DOHH2 (cell line): ENCODE measurements around the gene MPC2.

Experiments
- H3F3A ChIP-seq: fragments of 200-600 bp; sonication (generic), shearing (Covaris generic); 2 replicates; pipeline ENCODE4 v1.6.0; 2016; ENCODE audit warnings: antibody characterized with exemption, mild to moderate bottlenecking; ENCODE audit not compliant: control insufficient read depth, insufficient read depth
- H3K27ac ChIP-seq: fragments of 200-600 bp; sonication (generic); 2 replicates; pipeline ENCODE4 v1.5.1; 2014; ENCODE audit warnings: low read depth, mild to moderate bottlenecking, low read length, moderate library complexity
- H3K27me3 ChIP-seq: fragments of 200-600 bp; sonication (generic); 2 replicates; pipeline ENCODE4 v1.6.1; 2014; ENCODE audit warnings: mild to moderate bottlenecking, low read length, mixed read lengths; ENCODE audit not compliant: control insufficient read depth
- H3K36me3 ChIP-seq: fragments of 200-600 bp; sonication (generic); 2 replicates; pipeline ENCODE4 v1.6.1; 2014; ENCODE audit warnings: mild to moderate bottlenecking, low read length, moderate library complexity, mixed read lengths; ENCODE audit not compliant: control insufficient read depth
- H3K4me1 ChIP-seq: fragments of 200-600 bp; sonication (generic); 2 replicates; pipeline ENCODE4 v1.6.1; 2014; ENCODE audit warnings: mild to moderate bottlenecking, low read length, mixed read lengths; ENCODE audit not compliant: control insufficient read depth
- H3K4me2 ChIP-seq: fragments of 200-600 bp; sonication (generic); 2 replicates; pipeline ENCODE4 v1.6.0; 2014; ENCODE audit warnings: mild to moderate bottlenecking, low read length, moderate library complexity
- H3K4me3 ChIP-seq: fragments of 200-600 bp; sonication (generic); 2 replicates; pipeline ENCODE4 v1.5.1; 2014; ENCODE audit warnings: mild to moderate bottlenecking, low read length, mixed read lengths
- H3K79me2 ChIP-seq: fragments of 200-600 bp; sonication (generic); 2 replicates; pipeline ENCODE4 v1.6.1; 2014; ENCODE audit warnings: mild to moderate bottlenecking, low read length, mixed read lengths; ENCODE audit not compliant: control insufficient read depth
- H3K9me2 ChIP-seq: fragments of 200-600 bp; sonication (generic); replicated peaks from 2 replicates; pipeline ENCODE4 v1.6.1; 2014; ENCODE audit warnings: mild to moderate bottlenecking, low read length, mixed read lengths; ENCODE audit not compliant: control insufficient read depth
- H3K9me3 ChIP-seq: fragments of 200-600 bp; sonication (generic); 2 replicates; pipeline ENCODE4 v1.6.1; 2014; ENCODE audit warnings: antibody characterized with exemption, low read length, mixed read lengths; ENCODE audit not compliant: control insufficient read depth, insufficient read depth
- H4K20me1 ChIP-seq: fragments of 200-600 bp; sonication (generic); 2 replicates; pipeline ENCODE4 v1.6.0; 2014; ENCODE audit warnings: low read depth, mild to moderate bottlenecking, antibody characterized with exemption, low read length, moderate library complexity; ENCODE audit not compliant: control insufficient read depth, insufficient read depth
- CTCF ChIP-seq: fragments of 200-600 bp; sonication (generic); IDR thresholded peaks from one replicate; pipeline ENCODE4 v1.5.1; 2014; ENCODE audit warnings: antibody characterized with exemption, mild to moderate bottlenecking, low read depth, low read length; ENCODE audit not compliant: poor library complexity, severe bottlenecking
- EZH2phosphoT487 ChIP-seq: fragments of 200-600 bp; sonication (generic); IDR thresholded peaks from 2 replicates; pipeline ENCODE4 v1.6.1; 2017; ENCODE audit warnings: borderline replicate concordance, mild to moderate bottlenecking, antibody characterized with exemption, low read length, moderate library complexity, mixed read lengths

Gene MPC2

DNA sequence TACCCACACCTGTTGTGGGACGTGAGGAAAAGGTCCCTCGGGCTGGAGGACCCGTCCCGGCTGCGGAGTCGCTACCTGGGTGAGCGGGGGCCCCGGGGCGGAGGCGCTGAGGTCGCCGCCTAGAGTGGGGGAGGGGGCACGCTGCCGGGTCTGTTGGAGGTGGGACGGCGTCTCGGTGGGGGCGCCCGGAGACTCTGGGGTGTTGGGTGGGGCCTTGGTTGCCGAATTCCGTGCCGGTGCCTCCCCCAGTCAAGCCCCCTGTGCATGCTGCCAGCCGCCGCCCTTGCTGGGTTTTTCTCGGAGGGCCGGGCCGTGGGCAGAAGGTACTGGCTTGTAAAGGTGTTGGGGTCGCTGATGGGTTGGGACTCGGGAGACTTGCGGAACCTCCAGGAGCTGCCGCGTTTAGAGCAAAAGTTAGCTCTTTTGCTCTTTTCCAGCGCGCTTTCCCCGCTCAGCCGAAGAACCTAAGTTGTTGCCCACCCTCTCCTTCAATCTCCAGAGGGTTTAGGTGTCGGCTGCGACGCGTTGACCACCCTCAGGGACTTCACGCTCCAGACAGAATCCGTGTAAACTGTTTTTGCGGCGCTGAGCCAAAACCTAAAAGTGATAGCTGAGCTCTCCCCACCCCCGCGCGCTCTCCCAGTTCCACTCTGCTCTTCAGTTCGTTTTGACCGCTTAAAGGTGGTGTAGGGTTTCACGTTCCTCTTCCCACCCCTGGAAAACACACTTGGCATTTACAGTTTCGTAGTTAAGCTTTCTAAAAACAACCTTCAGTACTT is at the start of gene MPC2:
MPC2 (minus strand) TSS at position 143 of the 779 bp plus-strand sequence. CDS start 1,231 bp downstream, outside the sequence.
- TF ChIP-seq EZH2phosphoT487 = no peak
- no peak for TF ChIP-seq CTCF
- peak within 1 kb of the TSS; percentile 88 for H3K27ac ChIP-seq
- H3K36me3 ChIP-seq = peaks cover 10% of the 10 kb centered on the region
- H3K4me1 ChIP-seq = peaks cover 27% of the 10 kb centered on the region
- no peaks in the 10 kb centered on the region for H3K9me2 ChIP-seq
- H3K79me2 ChIP-seq = peaks cover 89% of the 10 kb centered on the region
- H4K20me1 ChIP-seq = no peaks in the 10 kb centered on the region
- peak within 1 kb of the TSS; percentile 85 for H3K4me2 ChIP-seq
- H3K4me3 ChIP-seq = peak within 1 kb of the TSS; percentile 87
- H3K27me3 ChIP-seq = no peaks in the 10 kb centered on the region
- peaks cover 4% of the 10 kb centered on the region; the same call in 1 of the 2 replicates for H3F3A ChIP-seq
- no peaks in the 10 kb centered on the region for H3K9me3 ChIP-seq

- H3K36me3 ChIP-seq = 0 out of 2 replicates have a peak, but pooled peaks cover 4% of the 10 kb centered on the region
- H3K4me3 ChIP-seq = no peak overlapping the region
- H3K4me1 ChIP-seq = no peaks in the 10 kb centered on the region
- H3K27me3 ChIP-seq = no peaks in the 10 kb centered on the region
- H3K9me3 ChIP-seq = no peaks in the 10 kb centered on the region
- no peak overlapping the region for H3K27ac ChIP-seq
- no peaks in the 10 kb centered on the region for H4K20me1 ChIP-seq
- no peak overlapping the region for H3K4me2 ChIP-seq
- H3K9me2 ChIP-seq = no peaks in the 10 kb centered on the region
- H3K79me2 ChIP-seq = peaks cover 10% of the 10 kb centered on the region; the same call in 1 of the 2 replicates
- TF ChIP-seq CTCF (no peak), EZH2phosphoT487 (no peak)
- H3F3A ChIP-seq = no peaks in the 10 kb centered on the region
These were observed 48.1 kb upstream of the MPC2 start for GRCh38 chr1:167984886-167985489.

- H4K20me1 ChIP-seq = no peaks in the 10 kb centered on the region
- TF ChIP-seq EZH2phosphoT487 (no peak), CTCF (no peak)
- no peaks in the 10 kb centered on the region for H3K27me3 ChIP-seq
- no peak overlapping the region for H3K4me3 ChIP-seq
- H3K4me2 ChIP-seq = no peak overlapping the region
- H3K79me2 ChIP-seq = peaks cover 10% of the 10 kb centered on the region; the same call in 1 of the 2 replicates
- H3K36me3 ChIP-seq = peaks cover 7% of the 10 kb centered on the region; the same call in 1 of the 2 replicates
- H3K4me1 ChIP-seq = no peaks in the 10 kb centered on the region
- no peak overlapping the region for H3K27ac ChIP-seq
- no peaks in the 10 kb centered on the region for H3K9me3 ChIP-seq
- H3F3A ChIP-seq = no peaks in the 10 kb centered on the region
- no peaks in the 10 kb centered on the region for H3K9me2 ChIP-seq
These were observed 47.0 kb upstream of the MPC2 start for GRCh38 chr1:167983797-167984420.
